Upper lobe of right lung (tissue), 1 donor: ENCODE data around the gene PPP2R5C. TPM values are rescaled to one million over a fixed set of nuclear protein-coding genes. Genes with fewer than 3 reads are reported as not detected.
"Not testable (repeated sequence)": the region's sequence is repeated elsewhere in the genome, so short reads cannot be mapped to it uniquely, and the experiment has no call there.

Source experiments
- ATAC-seq: fragments of 200-7000 bp; cut with Tn5 transposase; one replicate; pipeline ENCODE4 v1.9.1; 2020; ENCODE audit warnings: mild to moderate bottlenecking, moderate library complexity
- DNase-seq: peaks from one replicate; pipeline ENCODE4 v3.0.0-alpha.2; 2020
- H3K27ac ChIP-seq: fragments of 200-600 bp; one replicate; pipeline ENCODE4 v1.8.0; 2022
- H3K27me3 ChIP-seq: fragments of 200-600 bp; one replicate; pipeline ENCODE4 v1.8.0; 2022; ENCODE audit warnings: mild to moderate bottlenecking
- H3K36me3 ChIP-seq: fragments of 200-600 bp; one replicate; pipeline ENCODE4 v1.8.0; 2022
- H3K4me1 ChIP-seq: fragments of 200-600 bp; one replicate; pipeline ENCODE4 v1.8.0; 2022
- H3K4me3 ChIP-seq: fragments of 200-600 bp; one replicate; pipeline ENCODE4 v1.8.0; 2022; ENCODE audit warnings: mild to moderate bottlenecking
- H3K9me3 ChIP-seq: fragments of 200-600 bp; one replicate; pipeline ENCODE4 v1.8.0; 2022
- CTCF ChIP-seq: fragments of 200-600 bp; IDR thresholded peaks from one replicate; pipeline ENCODE4 v1.8.0; 2022; ENCODE audit warnings: antibody characterized with exemption
- intact Hi-C: fragments of 100-400 bp; cut with DNase I; formaldehyde crosslinking; loops from one replicate; pipeline ENCODE4 v1.11.0; 2022
- total RNA-seq: library from RNA; stranded (reverse); fragmentation: NEBNext Ultra II Directional; extraction: Animal tissue kit (Norgen Biotek cat#: 25700); gene quantifications from one replicate; pipeline ENCODE4 v1.2.1, GENCODE V29; 2021
- donor health status: DM: no; HTN: yes; CAD: no; lungs with severe emphysema.

Gene PPP2R5C
- total RNA-seq, 1 donor from 2014 or later: 165 TPM

GRCh38 chr14:101726295-101726953 lies 35.1 kb upstream of the PPP2R5C start:
- Histone ChIP-seq H3K9me3 (no peaks in the 10 kb centered on the region), H3K36me3 (no peaks in the 10 kb centered on the region), H3K27me3 (no peaks in the 10 kb centered on the region), H3K27ac (no peak overlapping the region), H3K4me1 (peaks cover 10% of the 10 kb centered on the region), H3K4me3 (no peak overlapping the region)
- no peak for DNase-seq
- ATAC-seq: no peak
- TF ChIP-seq CTCF: no peak
- intact Hi-C loops: no loop called here

GRCh38 chr14:101726954-101727302 lies 34.6 kb upstream of the PPP2R5C start:
- intact Hi-C loops: no loop called here
- DNase-seq (no peak), ATAC-seq (no peak)
- no peak for TF ChIP-seq CTCF
- Histone ChIP-seq H3K36me3 (no peaks in the 10 kb centered on the region), H3K4me3 (no peak overlapping the region), H3K27me3 (no peaks in the 10 kb centered on the region), H3K27ac (no peak overlapping the region), H3K4me1 (peaks cover 11% of the 10 kb centered on the region), H3K9me3 (no peaks in the 10 kb centered on the region)

- no peak for TF ChIP-seq CTCF
- ATAC-seq: no peak
- H3K4me1 ChIP-seq: peaks cover 16% of the 10 kb centered on the region
- H3K27me3 ChIP-seq: no peaks in the 10 kb centered on the region
- no peak overlapping the region for H3K27ac ChIP-seq
- no peak overlapping the region for H3K4me3 ChIP-seq
- peak; percentile 3 for DNase-seq
- no peaks in the 10 kb centered on the region for H3K36me3 ChIP-seq
- intact Hi-C loops: no loop called here
- H3K9me3 ChIP-seq: no peaks in the 10 kb centered on the region
Observed at GRCh38 chr14:101727611-101728366, 33.7 kb upstream of the PPP2R5C start.

GRCh38 chr14:101728367-101728742 lies 33.2 kb upstream of the PPP2R5C start:
- no peak for ATAC-seq
- no peaks in the 10 kb centered on the region for H3K36me3 ChIP-seq
- intact Hi-C loops: no loop called here

GRCh38 chr14:101729382-101729781 lies 32.1 kb upstream of the PPP2R5C start:
- Histone ChIP-seq H3K4me3 (no peak overlapping the region), H3K27me3 (no peaks in the 10 kb centered on the region), H3K4me1 (peaks cover 16% of the 10 kb centered on the region), H3K27ac (no peak overlapping the region), H3K36me3 (no peaks in the 10 kb centered on the region), H3K9me3 (no peaks in the 10 kb centered on the region)
- no peak for TF ChIP-seq CTCF
- intact Hi-C loops: no loop called here
- ATAC-seq (no peak), DNase-seq (no peak)

More at GRCh38 chr14:101728367-101728742, 33.2 kb upstream of the PPP2R5C start:
- no peak for TF ChIP-seq CTCF
- DNase-seq: peak; percentile 10
- no peaks in the 10 kb centered on the region for H3K27me3 ChIP-seq
- H3K4me1 ChIP-seq: peaks cover 16% of the 10 kb centered on the region
- H3K27ac ChIP-seq: no peak overlapping the region
- H3K4me3 ChIP-seq: no peak overlapping the region
- no peaks in the 10 kb centered on the region for H3K9me3 ChIP-seq

- H3K4me3 ChIP-seq, intact Hi-C loops, H3K36me3 ChIP-seq, ATAC-seq, H3K9me3 ChIP-seq, H3K27me3 ChIP-seq, DNase-seq: not testable (repeated sequence)
- Histone ChIP-seq H3K4me1 (peaks cover 16% of the 10 kb centered on the region), H3K27ac (peak overlapping the region; percentile 82)
Observed at GRCh38 chr14:101730157-101730556, 31.4 kb upstream of the PPP2R5C start.
